ENCODE data around the gene LRFN4.

Gene LRFN4

DNA sequence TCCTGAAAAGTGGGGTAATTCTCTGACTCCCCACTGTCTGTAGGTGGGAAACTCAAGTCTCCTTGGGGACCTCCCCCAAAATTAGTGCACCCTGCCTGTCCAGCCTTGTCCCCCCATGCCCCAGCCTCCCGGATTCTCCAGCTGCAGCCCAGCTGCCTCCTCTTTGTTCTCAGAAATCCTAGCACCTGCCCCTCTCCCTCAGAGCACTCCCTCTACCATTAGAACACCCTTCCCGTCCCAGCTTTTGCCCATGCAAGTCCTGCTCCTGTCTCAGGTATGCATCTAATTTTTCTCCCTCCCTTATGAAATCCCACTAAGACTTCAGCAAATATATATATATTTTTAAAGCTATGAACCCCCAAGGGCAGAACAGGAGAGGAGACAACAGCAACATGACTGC, 37.3 kb downstream of the LRFN4 start:
- no peak for DNase-seq

DNA sequence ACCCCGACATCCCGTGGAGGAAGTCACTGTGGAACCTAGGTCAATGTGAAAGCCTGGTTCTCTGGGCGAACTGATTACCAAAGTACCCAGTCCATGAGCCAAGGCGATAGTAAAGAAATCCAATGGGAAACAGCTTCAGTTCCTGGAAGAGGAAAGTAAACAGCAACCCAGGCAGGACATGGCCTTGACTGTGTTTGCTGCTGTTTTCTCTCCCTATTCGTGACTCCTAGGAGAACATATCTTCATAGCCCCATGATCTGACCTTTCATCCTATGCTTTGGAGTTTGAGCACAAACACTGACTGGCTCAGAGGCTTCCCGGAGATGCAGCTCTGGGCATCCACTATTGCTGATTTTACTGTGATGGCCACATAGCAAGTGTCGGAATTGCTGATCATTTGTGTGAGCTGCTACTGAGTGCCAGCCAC, 45.1 kb downstream of the LRFN4 start:
- DNase-seq: no peak

DNA sequence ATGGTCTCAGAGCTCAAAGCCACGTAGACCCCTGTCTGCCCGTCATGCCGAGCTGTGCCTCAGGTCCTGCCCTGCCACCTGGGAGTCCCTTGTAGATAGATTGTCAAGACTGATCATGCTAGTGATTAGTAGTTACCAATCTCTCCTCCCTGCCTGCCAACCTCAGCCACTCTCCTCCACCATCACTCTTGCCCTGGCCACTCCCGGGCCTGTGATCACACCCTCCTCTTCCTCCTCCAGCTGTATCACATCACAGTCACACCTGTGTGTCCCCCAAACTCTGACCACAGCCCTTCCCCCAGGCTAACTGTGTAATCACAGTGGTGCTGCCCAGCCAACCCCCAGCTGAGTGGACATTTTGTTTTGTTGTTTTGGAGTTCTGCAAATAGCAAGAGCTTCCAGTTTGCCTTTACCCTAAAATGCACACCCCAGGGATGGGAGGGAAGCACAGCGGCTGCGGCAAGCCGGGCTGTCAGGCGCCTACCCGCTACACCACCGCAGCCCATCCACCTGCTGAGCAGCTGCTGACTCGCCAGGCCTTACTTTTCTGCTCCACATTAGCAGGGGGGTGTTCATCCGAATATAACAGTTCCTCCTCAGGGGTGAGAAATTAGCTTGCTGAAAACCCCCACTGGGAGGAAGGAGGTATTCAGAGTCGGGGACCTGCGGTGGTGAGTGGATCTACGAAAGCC, 45.8 kb downstream of the LRFN4 start:
- DNase-seq: no peak

DNA sequence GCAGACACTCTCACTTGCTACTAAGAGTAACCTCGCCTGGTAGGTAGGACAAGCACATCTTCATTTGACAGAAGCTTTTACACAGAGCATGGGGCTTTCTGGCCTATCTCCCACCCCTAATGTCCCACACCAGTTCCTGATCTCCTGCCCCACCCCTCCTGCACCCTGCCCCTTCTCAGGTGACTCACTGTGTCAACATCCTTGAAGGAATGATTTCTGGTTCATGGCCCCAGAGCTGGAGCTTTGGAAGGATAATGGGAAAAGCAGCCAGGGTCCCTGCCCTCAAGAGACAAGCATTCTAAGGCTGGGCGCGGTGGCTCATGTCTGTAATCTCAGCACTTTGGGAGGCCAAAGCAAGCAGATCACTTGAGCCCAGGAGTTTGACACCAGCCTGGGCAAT, 47.2 kb downstream of the LRFN4 start:
- no peak for DNase-seq

DNA sequence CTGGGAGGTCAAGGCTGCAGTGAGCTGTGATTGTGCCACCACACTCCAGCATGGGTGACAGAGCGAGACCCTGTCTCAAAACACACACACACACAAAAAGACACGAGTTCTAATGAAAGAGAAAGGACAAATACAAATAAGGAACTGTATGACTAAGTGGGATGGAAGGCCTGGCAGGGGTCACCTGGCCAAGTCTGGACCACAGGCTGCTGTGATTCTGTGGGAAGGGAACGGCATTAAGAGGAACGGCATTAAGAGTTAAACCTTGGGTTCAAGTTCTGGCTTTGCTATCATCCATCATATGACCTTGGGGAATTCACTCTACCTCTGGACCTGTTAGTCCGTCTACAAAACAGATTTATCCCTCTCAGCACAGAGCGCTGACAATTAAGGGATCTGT, 47.7 kb downstream of the LRFN4 start:
- no peak for DNase-seq

DNA sequence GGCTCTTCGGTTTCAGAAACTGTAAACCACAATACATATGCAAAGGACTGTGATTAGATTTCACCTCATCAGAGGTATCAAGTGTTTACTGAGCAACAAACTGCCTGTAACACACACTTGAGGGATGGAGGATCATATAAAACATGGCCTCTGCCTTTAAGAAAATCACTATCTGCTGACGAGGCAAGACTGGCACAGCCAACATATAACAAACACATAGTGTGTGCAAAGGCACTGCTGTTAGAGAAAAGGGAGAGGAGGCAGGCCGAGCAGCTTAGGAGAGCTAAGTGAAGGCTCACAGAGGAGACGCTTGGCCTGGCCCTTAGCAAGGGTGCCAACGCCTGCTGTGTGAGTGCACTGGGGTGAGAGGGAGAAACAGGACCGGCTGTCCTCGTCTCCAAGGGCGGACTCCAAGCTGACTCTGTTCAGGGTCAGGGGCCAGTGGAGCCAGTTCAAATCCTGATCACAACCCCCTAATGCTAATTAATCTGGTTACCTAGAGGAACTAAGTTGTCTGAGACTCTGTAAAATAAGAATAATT, 48.2 kb downstream of the LRFN4 start:
- DNase-seq: no peak

DNA sequence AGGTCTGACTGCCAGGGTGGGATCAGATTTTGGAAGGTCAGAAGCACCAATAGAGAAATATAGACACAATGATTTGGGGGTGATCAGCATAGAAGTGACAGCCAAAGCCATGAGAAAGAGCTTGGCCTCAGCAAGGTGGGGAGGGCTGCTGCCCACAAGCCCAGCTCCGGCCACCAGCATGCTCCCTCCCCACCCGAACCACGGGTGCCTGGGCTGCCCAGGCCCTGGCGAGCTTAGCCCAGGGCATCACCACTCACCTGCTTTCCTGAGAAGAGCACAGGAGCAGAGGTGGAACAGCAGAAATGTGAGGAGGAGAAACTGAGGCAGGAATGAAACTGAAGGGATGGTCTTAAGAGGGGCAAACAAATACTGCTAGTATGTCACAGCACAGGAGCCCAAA, 48.8 kb downstream of the LRFN4 start:
- DNase-seq: no peak

DNA sequence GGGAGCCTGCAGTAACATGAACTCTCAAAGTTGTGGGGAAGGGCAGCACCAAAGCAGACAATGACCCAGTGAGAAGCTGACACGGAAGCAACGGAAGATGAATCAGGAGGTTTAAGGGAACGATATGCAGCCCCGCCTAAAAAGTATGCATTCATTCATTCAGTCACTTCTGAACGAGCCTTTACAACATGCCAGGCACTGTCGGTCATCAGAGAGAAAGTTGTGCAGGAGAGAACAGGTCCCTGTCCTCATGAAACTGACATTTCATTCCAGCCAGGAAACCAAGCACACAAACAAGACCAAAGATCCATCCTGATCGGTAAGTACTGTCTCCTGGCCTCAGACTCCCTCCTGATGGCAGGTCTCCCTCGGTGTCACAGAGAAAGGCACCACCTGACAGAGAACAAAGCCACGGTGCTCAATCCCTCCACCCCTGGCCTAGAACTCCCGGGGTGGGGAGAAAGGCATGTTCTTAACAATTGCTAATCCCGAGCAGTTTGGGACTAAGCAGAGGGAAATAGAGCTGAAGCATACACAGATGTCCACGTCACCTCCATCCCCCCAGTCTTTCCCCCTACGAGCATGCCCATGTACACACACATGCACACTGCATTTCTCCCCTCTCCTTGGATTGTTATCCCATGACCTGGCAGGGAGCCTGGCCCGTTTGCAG, 49.3 kb downstream of the LRFN4 start:
- no peak for DNase-seq

DNA sequence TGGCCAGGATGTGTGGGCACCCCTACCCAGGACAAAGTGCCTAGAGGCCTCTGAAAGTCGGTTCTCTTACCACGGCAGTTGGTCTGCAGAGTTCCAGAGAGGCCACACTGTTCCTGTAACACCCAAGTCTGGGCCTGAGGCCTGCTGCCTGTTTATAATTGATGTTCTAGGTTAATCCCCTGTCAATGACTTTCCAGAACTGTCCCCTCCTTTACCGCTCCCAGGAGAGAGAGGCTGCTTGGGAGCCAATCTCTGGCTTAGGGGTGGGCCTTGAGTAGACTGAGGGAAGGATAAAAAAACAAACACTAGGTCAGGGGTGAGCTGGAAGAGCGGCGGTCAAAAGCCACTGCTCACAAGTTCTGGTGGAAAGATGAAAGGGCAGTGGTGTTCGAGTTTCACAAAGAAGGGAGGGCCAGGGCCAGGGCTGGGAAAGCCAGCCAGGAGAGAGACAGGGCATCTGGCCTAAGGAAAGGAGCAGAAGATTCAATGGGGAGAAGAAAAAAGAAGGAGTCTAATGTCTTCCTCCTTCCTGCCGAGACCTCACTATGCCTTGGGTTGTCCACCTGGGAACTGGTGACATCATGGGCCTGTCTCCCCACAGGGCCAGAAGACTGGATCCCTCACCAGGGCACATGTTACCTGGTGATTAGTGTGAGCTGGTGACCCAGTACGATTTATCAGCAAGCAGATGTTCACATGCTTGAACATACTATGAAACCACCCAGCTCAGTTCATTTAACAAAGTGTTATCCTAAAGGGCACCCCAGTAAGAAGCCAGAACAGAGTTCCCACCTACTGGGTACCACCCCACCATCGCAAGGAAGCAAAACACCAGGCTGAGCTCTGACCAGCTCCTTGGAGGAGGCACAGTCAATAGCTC, 51.1 kb downstream of the LRFN4 start:
- no peak for DNase-seq

DNA sequence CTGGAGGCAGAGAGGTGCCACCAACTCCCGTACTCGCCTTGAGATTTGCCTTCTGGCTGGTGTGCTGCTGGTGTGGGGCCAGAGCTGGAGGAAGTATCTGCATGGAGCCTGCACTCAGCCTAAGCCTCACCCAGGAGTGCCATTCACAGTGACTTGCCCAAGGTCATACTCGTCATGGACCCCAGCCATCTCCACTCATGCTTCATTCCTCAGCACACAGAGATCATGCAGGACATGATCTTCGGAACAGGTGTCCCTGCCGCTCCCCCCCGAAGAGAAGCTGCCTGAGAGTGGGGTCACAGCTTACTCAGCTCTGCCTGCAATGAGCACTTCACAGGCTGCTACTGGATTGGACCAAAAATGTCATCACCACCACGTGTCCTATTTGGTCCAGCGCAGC, 52.3 kb downstream of the LRFN4 start:
- DNase-seq: no peak

DNA sequence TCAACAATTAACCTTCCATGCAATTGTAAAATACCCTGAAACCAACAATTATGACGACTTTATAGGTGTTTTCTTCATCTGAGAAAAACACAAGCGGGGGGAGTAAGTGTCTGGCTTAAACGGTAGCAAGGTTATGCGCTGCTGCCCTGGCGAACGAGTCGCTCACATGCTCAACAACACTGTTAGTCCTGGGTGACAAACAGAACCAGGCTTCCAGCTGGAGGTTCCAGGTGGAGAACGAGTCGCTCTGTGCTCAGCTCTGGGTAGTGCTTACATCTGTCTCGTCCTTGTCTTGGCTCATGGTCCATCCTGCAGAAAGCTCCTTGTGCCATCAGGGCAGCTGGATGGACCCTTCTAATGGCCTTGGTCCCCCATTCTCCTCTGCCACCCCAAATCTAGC, 53.2 kb downstream of the LRFN4 start:
- DNase-seq: no peak
